ENCODE measurements around the gene NAA35. TPM values are rescaled to one million over a fixed set of nuclear protein-coding genes. Genes with fewer than 3 reads are reported as not detected.
"Not testable (repeated sequence)": the region's sequence is repeated elsewhere in the genome, so short reads cannot be mapped to it uniquely, and the experiment has no call there.

The NAA35 gene
- total RNA-seq, 1 donor = 25.9 TPM

GRCh38 chr9:86043999-86044398, 103.1 kb downstream of the NAA35 start:
- DNase-seq (ENCODE audit: low read depth) = no peak
- no peak for TF ChIP-seq CTCF (IDR thresholded peaks at IDR 0.05; ENCODE audit: insufficient read depth, low read length)
- no peak overlapping the region for H3K4me3 ChIP-seq (ENCODE audit: low read depth, low read length)

- no peak overlapping the region for H3K4me3 ChIP-seq (ENCODE audit: low read depth, low read length)
- no peak for TF ChIP-seq CTCF (IDR thresholded peaks at IDR 0.05; ENCODE audit: insufficient read depth, low read length)
- DNase-seq (ENCODE audit: low read depth) = no peak
Observed at GRCh38 chr9:86045654-86046053, 104.7 kb downstream of the NAA35 start.

GRCh38 chr9:86046071-86046636, 105.2 kb downstream of the NAA35 start:
- no peak for TF ChIP-seq CTCF (IDR thresholded peaks at IDR 0.05; ENCODE audit: insufficient read depth, low read length)
- no peak overlapping the region for H3K4me3 ChIP-seq (ENCODE audit: low read depth, low read length)
- DNase-seq (ENCODE audit: low read depth) = no peak

GRCh38 chr9:86046930-86047341, 106.0 kb downstream of the NAA35 start:
- no peak overlapping the region for H3K4me3 ChIP-seq (ENCODE audit: low read depth, low read length)
- no peak for DNase-seq (ENCODE audit: low read depth)
- no peak for TF ChIP-seq CTCF (IDR thresholded peaks at IDR 0.05; ENCODE audit: insufficient read depth, low read length)

- no peak for TF ChIP-seq CTCF (IDR thresholded peaks at IDR 0.05; ENCODE audit: insufficient read depth, low read length)
- H3K4me3 ChIP-seq (ENCODE audit: low read depth, low read length) = no peak overlapping the region
- no peak for DNase-seq (ENCODE audit: low read depth)
Observed at GRCh38 chr9:86047361-86047760, 106.4 kb downstream of the NAA35 start.

- not testable (repeated sequence) for H3K4me3 ChIP-seq (ENCODE audit: low read depth, low read length); DNase-seq (ENCODE audit: low read depth)
Observed at GRCh38 chr9:86048018-86048742, 107.2 kb downstream of the NAA35 start.

GRCh38 chr9:86052556-86053468, 111.9 kb downstream of the NAA35 start:
- DNase-seq (ENCODE audit: low read depth) = no peak
- TF ChIP-seq CTCF (IDR thresholded peaks at IDR 0.05; ENCODE audit: insufficient read depth, low read length) = no peak
- no peak overlapping the region for H3K4me3 ChIP-seq (ENCODE audit: low read depth, low read length)
